IMR-90 (cell line): Measurements from ENCODE around the gene ARHGDIA. TPM values are rescaled to one million over a fixed set of nuclear protein-coding genes. Genes with fewer than 3 reads are reported as not detected.

ENCODE experiments used
- polyA plus RNA-seq, 3 experiments: library from polyadenylated mRNA; depleted of rRNA; stranded (reverse); fragments of >200 nt; gene quantifications; 2 replicates each; pipeline ENCODE4 v1.2.3, GENCODE V29; 2012; ENCODE audit warnings: low replicate concordance in 1 of 3
- total RNA-seq: library from RNA; depleted of rRNA; stranded (reverse); fragments of >200 nt; gene quantifications from 2 replicates; pipeline ENCODE4 v1.2.3, GENCODE V29; 2012
- TF ChIP-seq, protein P1 (sequence below): conservative IDR thresholded peaks from 2 replicates; pipeline ENCODE4 v1.5.1; 2012; ENCODE audit warnings: mild to moderate bottlenecking, low read depth, low read length, improper control_type of control experiment

Gene ARHGDIA
- total and polyA plus RNA-seq, 2 of the 4 experiments (the other 2 are of a cell fraction): 62.7 to 362 TPM

- TF ChIP-seq, protein P1, sequence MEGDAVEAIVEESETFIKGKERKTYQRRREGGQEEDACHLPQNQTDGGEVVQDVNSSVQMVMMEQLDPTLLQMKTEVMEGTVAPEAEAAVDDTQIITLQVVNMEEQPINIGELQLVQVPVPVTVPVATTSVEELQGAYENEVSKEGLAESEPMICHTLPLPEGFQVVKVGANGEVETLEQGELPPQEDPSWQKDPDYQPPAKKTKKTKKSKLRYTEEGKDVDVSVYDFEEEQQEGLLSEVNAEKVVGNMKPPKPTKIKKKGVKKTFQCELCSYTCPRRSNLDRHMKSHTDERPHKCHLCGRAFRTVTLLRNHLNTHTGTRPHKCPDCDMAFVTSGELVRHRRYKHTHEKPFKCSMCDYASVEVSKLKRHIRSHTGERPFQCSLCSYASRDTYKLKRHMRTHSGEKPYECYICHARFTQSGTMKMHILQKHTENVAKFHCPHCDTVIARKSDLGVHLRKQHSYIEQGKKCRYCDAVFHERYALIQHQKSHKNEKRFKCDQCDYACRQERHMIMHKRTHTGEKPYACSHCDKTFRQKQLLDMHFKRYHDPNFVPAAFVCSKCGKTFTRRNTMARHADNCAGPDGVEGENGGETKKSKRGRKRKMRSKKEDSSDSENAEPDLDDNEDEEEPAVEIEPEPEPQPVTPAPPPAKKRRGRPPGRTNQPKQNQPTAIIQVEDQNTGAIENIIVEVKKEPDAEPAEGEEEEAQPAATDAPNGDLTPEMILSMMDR: no peak
These were observed 46.6 kb upstream of the ARHGDIA start, which contains the start of gene SIRT7 (continued) for GRCh38 chr17:81917565-81918332.
